Loucy (cell line): ENCODE results near the gene FBXW10B.
"Not testable (repeated sequence)": the region's sequence is repeated elsewhere in the genome, so short reads cannot be mapped to it uniquely, and the experiment has no call there.

Experiments
- CTCF ChIP-seq: fragments of 200-600 bp; sonication (generic); conservative IDR thresholded peaks from 2 replicates; pipeline ENCODE4 v1.5.1; 2014; ENCODE audit warnings: mild to moderate bottlenecking, antibody characterized with exemption, low read length
- EZH2phosphoT487 ChIP-seq: fragments of 200-600 bp; IDR thresholded peaks from 2 replicates; pipeline ENCODE4 v1.6.1; 2018; ENCODE audit warnings: antibody characterized with exemption, mild to moderate bottlenecking, moderate library complexity, borderline replicate concordance

- not testable (repeated sequence) for TF ChIP-seq CTCF, EZH2phosphoT487
Measured at GRCh38 chr17:15645942-15646312, 26.4 kb upstream of the FBXW10B start.
